ENCODE data around the gene HSP90AB1. TPM values are rescaled to one million over a fixed set of nuclear protein-coding genes. Genes with fewer than 3 reads are reported as not detected.

Gene HSP90AB1
- total and polyA plus RNA-seq, 9 of the 15 experiments (the other 6 are each of a cell fraction or from before 2014, with no cell fraction given), result 1,780 to 3,358 (median 2,262) TPM

DNA sequence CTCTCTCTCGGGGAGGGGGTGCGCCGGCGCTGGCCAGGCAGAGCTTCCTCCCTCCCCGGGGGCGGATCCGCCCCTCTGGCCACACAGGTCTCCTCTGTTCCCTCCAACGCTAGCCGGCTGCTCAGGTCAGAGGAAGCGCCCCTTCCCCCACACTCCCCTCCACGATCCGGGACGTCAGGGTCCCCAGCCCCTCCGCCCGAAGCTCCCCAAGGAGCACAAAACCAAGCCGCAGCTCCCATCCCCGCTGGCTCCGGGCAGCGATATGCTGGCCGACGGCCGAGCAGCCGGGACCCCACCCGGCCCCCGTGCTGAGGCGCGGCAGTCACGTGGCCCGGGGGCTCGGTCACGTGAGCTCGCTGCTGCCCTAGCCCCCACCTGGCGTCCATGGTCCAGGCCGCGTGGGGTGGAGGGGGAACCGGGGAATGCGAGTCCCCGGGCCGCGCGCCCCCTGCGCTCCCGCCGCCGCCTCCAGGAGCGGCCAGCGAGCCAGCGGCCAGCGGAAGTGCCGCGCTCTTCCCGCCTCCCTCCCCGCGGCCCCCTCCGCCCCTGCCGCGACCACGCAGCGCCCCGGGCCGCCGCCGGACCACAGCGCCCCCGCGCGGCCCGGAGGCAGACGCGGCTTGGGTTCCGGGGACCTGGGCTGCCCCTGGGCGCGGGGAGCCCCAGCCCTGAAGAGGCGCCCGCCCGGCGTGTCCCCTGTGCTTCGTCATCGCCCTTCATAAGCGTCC, 10.3 kb downstream of the HSP90AB1 start, which contains the start of gene SLC35B2 (continued):
- TF ChIP-seq, protein P1, sequence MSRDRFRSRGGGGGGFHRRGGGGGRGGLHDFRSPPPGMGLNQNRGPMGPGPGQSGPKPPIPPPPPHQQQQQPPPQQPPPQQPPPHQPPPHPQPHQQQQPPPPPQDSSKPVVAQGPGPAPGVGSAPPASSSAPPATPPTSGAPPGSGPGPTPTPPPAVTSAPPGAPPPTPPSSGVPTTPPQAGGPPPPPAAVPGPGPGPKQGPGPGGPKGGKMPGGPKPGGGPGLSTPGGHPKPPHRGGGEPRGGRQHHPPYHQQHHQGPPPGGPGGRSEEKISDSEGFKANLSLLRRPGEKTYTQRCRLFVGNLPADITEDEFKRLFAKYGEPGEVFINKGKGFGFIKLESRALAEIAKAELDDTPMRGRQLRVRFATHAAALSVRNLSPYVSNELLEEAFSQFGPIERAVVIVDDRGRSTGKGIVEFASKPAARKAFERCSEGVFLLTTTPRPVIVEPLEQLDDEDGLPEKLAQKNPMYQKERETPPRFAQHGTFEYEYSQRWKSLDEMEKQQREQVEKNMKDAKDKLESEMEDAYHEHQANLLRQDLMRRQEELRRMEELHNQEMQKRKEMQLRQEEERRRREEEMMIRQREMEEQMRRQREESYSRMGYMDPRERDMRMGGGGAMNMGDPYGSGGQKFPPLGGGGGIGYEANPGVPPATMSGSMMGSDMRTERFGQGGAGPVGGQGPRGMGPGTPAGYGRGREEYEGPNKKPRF (IDR thresholded peaks at IDR 0.05; ENCODE audit: low read depth, low read length), result no peak
- TF ChIP-seq HMG20A (CRISPR knock-in tag; conservative IDR thresholded peaks at IDR 0.05) (no peak), MEF2A (IDR thresholded peaks at IDR 0.05; ENCODE audit: control insufficient read depth, low read depth, low read length) (no peak), THRAP3 (IDR thresholded peaks at IDR 0.05; ENCODE audit: borderline replicate concordance) (no peak), ZNF12 (CRISPR knock-in tag; IDR thresholded peaks at IDR 0.05) (no peak), NFE2 (IDR thresholded peaks at IDR 0.05; ENCODE audit: low read depth) (peak; percentile 90), ASH1L (IDR thresholded peaks at IDR 0.05; ENCODE audit: borderline replicate concordance, low read depth, partially characterized antibody) (no peak), ZNF764 (CRISPR knock-in tag; IDR thresholded peaks at IDR 0.05; ENCODE audit: low read depth) (no peak), U2AF2 (optimal IDR thresholded peaks at IDR 0.05; ENCODE audit: low read depth, low read length) (no peak), ZBTB7A (IDR thresholded peaks at IDR 0.05; ENCODE audit: borderline replicate concordance, control insufficient read depth, low read depth, low read length) (peak; percentile 97), HDAC6 (IDR thresholded peaks at IDR 0.05; ENCODE audit: low read depth, low read length) (no peak), GATAD2A (IDR thresholded peaks at IDR 0.05) (peak; percentile 89), CCNT2 (IDR thresholded peaks at IDR 0.05; ENCODE audit: borderline replicate concordance, extremely low read depth, insufficient read length, low read depth, low read length) (peak; percentile 93), CREB1 (IDR thresholded peaks at IDR 0.05) (peak; percentile 53), CREB1 (CRISPR knock-in tag; IDR thresholded peaks at IDR 0.05) (peak; percentile 64), RFX1 (IDR thresholded peaks at IDR 0.05) (no peak), ZNF41 (CRISPR knock-in tag; conservative IDR thresholded peaks at IDR 0.05) (no peak), MIER1 (IDR thresholded peaks at IDR 0.05; ENCODE audit: low read depth) (no peak; the same call in 1 of the 2 replicates), ZNF707 (CRISPR knock-in tag; conservative IDR thresholded peaks at IDR 0.05) (no peak), HMG20B (CRISPR knock-in tag; IDR thresholded peaks at IDR 0.05) (peak; percentile 38; the same call in 1 of the 2 replicates), SAFB2 (IDR thresholded peaks at IDR 0.05; ENCODE audit: borderline replicate concordance, low read depth, low read length, severe bottlenecking) (no peak), POLR2AphosphoS5 (IDR thresholded peaks at IDR 0.05; ENCODE audit: control insufficient read depth, insufficient read depth, low read depth, low read length) (peak; percentile 12)
- TF ChIP-seq, protein P2, sequence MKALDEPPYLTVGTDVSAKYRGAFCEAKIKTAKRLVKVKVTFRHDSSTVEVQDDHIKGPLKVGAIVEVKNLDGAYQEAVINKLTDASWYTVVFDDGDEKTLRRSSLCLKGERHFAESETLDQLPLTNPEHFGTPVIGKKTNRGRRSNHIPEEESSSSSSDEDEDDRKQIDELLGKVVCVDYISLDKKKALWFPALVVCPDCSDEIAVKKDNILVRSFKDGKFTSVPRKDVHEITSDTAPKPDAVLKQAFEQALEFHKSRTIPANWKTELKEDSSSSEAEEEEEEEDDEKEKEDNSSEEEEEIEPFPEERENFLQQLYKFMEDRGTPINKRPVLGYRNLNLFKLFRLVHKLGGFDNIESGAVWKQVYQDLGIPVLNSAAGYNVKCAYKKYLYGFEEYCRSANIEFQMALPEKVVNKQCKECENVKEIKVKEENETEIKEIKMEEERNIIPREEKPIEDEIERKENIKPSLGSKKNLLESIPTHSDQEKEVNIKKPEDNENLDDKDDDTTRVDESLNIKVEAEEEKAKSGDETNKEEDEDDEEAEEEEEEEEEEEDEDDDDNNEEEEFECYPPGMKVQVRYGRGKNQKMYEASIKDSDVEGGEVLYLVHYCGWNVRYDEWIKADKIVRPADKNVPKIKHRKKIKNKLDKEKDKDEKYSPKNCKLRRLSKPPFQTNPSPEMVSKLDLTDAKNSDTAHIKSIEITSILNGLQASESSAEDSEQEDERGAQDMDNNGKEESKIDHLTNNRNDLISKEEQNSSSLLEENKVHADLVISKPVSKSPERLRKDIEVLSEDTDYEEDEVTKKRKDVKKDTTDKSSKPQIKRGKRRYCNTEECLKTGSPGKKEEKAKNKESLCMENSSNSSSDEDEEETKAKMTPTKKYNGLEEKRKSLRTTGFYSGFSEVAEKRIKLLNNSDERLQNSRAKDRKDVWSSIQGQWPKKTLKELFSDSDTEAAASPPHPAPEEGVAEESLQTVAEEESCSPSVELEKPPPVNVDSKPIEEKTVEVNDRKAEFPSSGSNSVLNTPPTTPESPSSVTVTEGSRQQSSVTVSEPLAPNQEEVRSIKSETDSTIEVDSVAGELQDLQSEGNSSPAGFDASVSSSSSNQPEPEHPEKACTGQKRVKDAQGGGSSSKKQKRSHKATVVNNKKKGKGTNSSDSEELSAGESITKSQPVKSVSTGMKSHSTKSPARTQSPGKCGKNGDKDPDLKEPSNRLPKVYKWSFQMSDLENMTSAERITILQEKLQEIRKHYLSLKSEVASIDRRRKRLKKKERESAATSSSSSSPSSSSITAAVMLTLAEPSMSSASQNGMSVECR (CRISPR knock-in tag; IDR thresholded peaks at IDR 0.05), result peak; percentile 97

Data from K562 (cell line).